Activated T-helper 1 cell treated with anti-CD3 and anti-CD28 coated beads, Interleukin-12 subunit alpha, Interleukin-12 subunit beta, Interleukin-2, Interleukin-4 antibody, amounts not matched to agents 30 ng/mL and 10 ng/mL and 1 ng/mL, durations not matched to agents 14 hours and 24 hours and 36 hours (primary cell): ENCODE results near the gene NBAS. TPM values are rescaled to one million over a fixed set of nuclear protein-coding genes. Genes with fewer than 3 reads are reported as not detected.
"Not testable (repeated sequence)": the region's sequence is repeated elsewhere in the genome, so short reads cannot be mapped to it uniquely, and the experiment has no call there.

ENCODE experiments used
- DNase-seq: peaks from one replicate; pipeline ENCODE4 v3.0.0; 2021; ENCODE audit warnings: low spot score
- H3K27ac Mint-ChIP-seq: one replicate; pipeline ENCODE4 v1.8.0; 2021; ENCODE audit warnings: mild to moderate bottlenecking, mixed read lengths
- H3K27me3 Mint-ChIP-seq: one replicate; pipeline ENCODE4 v1.8.0; 2022; ENCODE audit warnings: mild to moderate bottlenecking, moderate library complexity, mixed read lengths; ENCODE audit not compliant: insufficient read depth
- H3K36me3 Mint-ChIP-seq: one replicate; pipeline ENCODE4 v1.8.0; 2021; ENCODE audit warnings: low read depth, mixed read lengths
- H3K4me1 Mint-ChIP-seq: one replicate; pipeline ENCODE4 v1.8.0; 2021; ENCODE audit warnings: low read depth, mixed read lengths
- H3K4me3 Mint-ChIP-seq: one replicate; pipeline ENCODE4 v1.8.0; 2021; ENCODE audit warnings: mild to moderate bottlenecking, moderate library complexity, mixed read lengths
- H3K9me3 Mint-ChIP-seq: one replicate; pipeline ENCODE4 v1.8.0; 2021; ENCODE audit warnings: mixed read lengths
- intact Hi-C: fragments of 100-400 bp; cut with micrococcal nuclease; formaldehyde crosslinking; loops from one replicate; pipeline ENCODE4 v1.15.1; 2024
- total RNA-seq: library from RNA; stranded (reverse); gene quantifications from 2 replicates; pipeline ENCODE4 v1.2.3, GENCODE V29; 2022

The NBAS gene
- total RNA-seq, 1 donor from 2014 or later, result 33.6 TPM

DNA sequence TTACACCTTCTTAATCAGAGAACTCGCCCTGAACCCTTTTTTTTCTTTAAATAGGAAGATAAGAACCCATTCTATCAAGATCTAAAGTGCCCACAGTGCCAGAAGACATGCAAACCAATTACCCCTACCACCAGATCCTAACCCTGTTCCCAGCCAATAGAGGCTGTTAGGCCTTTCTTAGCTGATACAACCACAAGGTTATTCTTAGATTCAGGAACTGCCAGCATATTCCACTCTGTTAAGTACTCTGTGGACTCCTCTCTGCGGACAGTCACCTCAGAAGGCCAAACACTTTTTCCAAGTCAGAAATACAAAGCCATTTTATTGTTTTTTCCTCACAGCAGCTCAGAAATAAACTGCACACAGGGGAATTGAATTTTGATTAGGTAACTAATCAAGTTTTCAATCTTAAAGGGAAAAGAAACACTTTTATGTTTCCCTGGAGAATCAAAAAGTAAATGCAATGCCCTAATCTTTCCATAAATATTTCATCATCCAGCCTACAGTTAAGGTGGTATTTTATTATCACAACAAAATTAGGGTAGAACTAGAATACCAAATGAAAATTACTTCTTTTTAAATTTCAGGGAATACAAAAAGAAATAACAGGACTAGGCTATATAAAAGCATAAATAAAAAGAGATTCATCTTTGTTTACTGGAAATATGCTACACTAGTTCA is 111.4 kb downstream of the NBAS start:
- H3K4me1 Mint-ChIP-seq, result no peaks in the 10 kb centered on the region
- peaks cover 9% of the 10 kb centered on the region for H3K9me3 Mint-ChIP-seq
- no peak overlapping the region for H3K4me3 Mint-ChIP-seq
- peaks cover 22% of the 10 kb centered on the region for H3K36me3 Mint-ChIP-seq
- no peaks in the 10 kb centered on the region for H3K27me3 Mint-ChIP-seq
- no peak overlapping the region for H3K27ac Mint-ChIP-seq
- no peak for DNase-seq
- intact Hi-C loops, result no loop called here

DNA sequence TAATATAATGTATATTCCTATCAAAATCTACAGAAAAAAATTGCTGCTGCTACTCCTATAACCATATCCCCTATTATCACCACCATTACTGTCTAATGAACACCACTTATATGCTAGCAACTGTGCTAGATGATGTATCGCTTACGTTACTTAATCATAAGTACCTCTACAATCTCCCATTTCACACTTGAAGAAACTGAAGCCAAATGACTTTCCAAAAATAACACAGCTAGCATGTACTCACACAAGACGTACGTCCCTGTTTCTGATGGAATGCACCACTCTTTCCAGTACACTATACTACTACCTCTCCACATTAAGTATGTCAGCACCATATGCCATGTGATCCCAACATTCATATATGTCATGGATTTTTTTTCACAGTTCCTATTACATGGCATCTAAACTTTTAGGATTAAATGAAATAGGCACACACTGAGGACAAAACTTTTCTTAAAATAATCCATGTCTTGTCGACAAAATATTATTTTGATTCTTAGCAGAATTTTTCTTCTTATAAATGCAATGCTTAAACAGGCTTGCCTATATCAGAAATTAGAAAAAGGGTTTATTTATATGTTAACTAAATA is 112.8 kb downstream of the NBAS start:
- intact Hi-C loops, result no loop called here

DNA sequence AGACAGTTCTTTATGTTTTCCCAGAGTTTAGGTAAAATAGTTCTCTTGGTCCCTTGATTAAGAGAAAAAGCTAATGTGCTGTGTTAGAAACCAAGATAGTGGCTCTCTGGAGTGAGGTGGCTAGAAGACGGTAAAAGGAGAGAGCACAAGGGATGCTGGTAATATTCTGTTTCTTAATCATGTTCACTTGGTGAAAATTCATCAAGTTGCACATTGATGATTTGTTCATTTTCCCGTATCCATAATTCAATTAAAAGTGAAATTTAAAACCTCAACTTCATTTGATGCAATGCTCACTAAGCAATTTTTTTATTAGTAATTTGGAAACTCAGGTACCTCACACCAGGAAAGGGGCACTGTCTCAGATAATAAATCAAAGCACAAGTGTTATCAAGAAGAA is 113.8 kb downstream of the NBAS start:
- intact Hi-C loops, result no loop called here
- H3K27me3 Mint-ChIP-seq, result no peaks in the 10 kb centered on the region
- peaks cover 9% of the 10 kb centered on the region for H3K9me3 Mint-ChIP-seq
- H3K4me3 Mint-ChIP-seq, result no peak overlapping the region
- no peak for DNase-seq
- peaks cover 16% of the 10 kb centered on the region for H3K36me3 Mint-ChIP-seq
- no peaks in the 10 kb centered on the region for H3K4me1 Mint-ChIP-seq
- H3K27ac Mint-ChIP-seq, result no peak overlapping the region

More for the DNA sequence above, 112.8 kb downstream of the NBAS start:
- Mint-ChIP-seq H3K4me1 (no peaks in the 10 kb centered on the region), H3K9me3 (peaks cover 9% of the 10 kb centered on the region), H3K27ac (no peak overlapping the region), H3K27me3 (no peaks in the 10 kb centered on the region), H3K36me3 (peaks cover 21% of the 10 kb centered on the region), H3K4me3 (no peak overlapping the region)
- DNase-seq, result no peak

DNA sequence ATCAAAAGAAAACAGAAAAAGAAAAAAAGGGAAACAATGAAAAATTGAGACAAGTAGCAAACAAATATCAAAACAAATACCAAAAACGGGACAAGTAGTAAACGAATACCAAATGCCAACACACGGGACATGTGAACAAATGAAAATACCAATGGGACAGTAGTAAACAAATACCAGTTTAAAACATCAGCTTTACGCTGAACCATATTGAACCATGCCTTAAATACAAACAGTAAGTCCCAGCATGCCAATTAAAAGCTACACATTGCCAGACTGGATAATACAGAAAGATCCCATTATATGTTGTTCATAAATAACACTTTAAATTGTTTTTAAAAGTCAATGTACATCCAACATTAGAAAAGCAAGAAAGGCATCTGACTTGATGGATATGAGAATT is 114.2 kb downstream of the NBAS start:
- intact Hi-C loops, result no loop called here
- Mint-ChIP-seq H3K27ac (no peak overlapping the region), H3K9me3 (peaks cover 9% of the 10 kb centered on the region), H3K36me3 (peaks cover 16% of the 10 kb centered on the region), H3K4me3 (no peak overlapping the region), H3K27me3 (no peaks in the 10 kb centered on the region), H3K4me1 (no peaks in the 10 kb centered on the region)
- DNase-seq, result no peak

DNA sequence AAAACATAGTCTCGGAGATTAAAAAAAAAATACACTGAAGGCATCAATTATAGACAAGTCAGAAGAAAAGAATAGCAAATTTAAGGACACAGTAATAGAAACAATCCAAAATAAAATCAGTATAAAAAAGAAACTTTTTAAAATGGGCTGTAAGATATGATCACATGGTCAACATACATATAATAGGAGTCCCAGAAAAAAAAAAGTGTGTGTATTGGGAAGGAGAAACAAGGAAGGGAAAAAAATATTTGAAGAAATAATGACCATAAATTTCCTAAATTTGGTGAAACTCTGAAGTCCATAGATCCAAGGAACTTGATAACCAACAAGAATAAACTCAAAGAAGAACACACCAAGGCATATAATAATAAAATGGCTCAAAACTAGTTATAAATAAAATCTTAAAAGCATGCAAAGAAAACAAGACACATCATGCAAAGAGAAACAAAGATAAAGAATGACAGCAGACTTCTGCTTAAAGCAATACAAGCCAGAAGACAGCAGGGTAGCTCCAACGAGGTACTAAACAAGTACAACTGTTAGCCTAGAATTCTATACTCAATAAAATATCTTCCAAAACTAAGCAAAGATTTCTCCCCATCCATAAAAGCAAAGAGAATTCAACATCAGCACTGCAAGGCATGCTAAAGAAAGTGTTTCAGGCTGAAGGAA is 115.1 kb downstream of the NBAS start:
- no peak overlapping the region for H3K4me3 Mint-ChIP-seq
- H3K27ac Mint-ChIP-seq, result no peak overlapping the region
- DNase-seq, result no peak
- H3K4me1 Mint-ChIP-seq, result no peaks in the 10 kb centered on the region
- H3K9me3 Mint-ChIP-seq, result peaks cover 9% of the 10 kb centered on the region
- H3K36me3 Mint-ChIP-seq, result peaks cover 13% of the 10 kb centered on the region
- intact Hi-C loops, result no loop called here
- no peaks in the 10 kb centered on the region for H3K27me3 Mint-ChIP-seq

DNA sequence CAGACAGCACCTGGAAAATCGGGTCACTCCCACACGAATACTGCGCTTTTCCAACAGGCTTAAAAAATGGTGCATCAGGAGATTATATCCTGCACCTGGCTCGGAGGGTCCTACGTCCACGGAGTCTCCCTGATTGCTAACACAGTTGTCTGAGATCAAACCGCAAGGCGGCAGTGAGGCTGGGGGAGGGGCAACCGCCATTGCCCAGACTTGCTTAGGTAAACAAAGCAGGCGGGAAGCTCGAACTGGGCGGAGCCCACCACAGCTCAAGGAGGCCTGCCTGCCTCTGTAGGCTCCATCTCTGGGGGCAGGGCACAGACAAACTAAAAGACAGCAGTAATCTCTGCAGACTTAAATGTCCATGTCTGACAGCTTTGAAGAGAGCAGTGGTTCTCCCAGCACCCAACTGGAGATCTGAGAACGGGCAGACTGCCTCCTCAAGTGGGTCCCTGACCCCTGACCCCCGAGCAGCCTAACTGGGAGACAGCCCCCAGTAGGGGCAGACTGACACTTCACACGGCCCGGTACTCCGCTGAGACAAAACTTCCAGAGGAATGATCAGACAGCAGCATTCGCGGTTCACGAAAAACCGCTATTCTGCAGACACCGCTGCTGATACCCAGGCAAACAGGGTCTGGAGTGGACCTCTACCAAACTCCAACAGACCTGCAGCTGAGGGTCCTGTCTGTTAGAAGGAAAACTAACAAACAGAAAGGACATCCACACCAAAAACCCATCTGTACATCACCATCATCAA is 121.2 kb downstream of the NBAS start:
- H3K4me3 Mint-ChIP-seq, H3K27me3 Mint-ChIP-seq, H3K4me1 Mint-ChIP-seq, H3K9me3 Mint-ChIP-seq, H3K27ac Mint-ChIP-seq, intact Hi-C loops, H3K36me3 Mint-ChIP-seq, DNase-seq: not testable (repeated sequence)

DNA sequence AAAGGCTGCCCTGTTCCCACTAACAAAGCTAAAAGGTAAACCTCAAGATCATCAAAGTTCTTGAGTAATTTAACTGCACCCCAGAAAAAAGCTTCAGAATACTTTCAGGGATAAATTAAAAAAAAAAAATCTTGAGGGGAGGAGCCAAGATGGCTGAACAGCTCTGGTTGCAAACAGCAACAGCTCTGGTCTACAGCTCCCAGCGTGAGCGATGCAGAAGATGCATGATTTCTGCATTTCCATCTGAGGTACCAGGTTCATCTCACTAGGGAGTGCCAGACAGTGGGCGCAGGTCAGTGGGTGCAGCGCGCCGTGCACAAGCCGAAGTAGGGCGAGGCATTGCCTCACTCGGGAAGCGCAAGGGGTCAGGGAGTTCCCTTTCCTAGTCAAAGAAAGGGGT is 121.8 kb downstream of the NBAS start:
- H3K36me3 Mint-ChIP-seq, H3K27me3 Mint-ChIP-seq, H3K27ac Mint-ChIP-seq, intact Hi-C loops, H3K9me3 Mint-ChIP-seq, DNase-seq, H3K4me3 Mint-ChIP-seq, H3K4me1 Mint-ChIP-seq: not testable (repeated sequence)

DNA sequence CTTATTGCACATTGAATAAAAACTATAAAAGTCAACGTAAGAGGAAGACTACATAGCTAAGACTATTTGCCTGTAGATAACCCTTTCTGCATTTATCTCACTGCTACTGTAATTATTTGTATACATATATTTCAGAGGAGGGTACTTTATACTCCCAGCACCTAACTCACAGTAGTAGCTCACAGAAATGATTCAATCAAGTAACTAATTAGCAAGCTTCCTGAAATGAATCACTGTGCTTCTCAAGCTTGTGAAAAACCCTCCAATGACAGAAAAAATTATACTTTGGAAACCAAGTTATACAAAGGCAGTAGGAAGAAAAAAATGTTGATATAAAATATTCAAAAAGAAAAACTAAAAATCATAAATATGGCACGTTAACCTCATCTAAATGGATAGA is 124.9 kb downstream of the NBAS start:
- Mint-ChIP-seq H3K27me3 (no peaks in the 10 kb centered on the region), H3K9me3 (no peaks in the 10 kb centered on the region), H3K27ac (no peak overlapping the region), H3K4me3 (no peak overlapping the region), H3K36me3 (peaks cover 4% of the 10 kb centered on the region), H3K4me1 (no peaks in the 10 kb centered on the region)
- intact Hi-C loops, result no loop called here
- no peak for DNase-seq

DNA sequence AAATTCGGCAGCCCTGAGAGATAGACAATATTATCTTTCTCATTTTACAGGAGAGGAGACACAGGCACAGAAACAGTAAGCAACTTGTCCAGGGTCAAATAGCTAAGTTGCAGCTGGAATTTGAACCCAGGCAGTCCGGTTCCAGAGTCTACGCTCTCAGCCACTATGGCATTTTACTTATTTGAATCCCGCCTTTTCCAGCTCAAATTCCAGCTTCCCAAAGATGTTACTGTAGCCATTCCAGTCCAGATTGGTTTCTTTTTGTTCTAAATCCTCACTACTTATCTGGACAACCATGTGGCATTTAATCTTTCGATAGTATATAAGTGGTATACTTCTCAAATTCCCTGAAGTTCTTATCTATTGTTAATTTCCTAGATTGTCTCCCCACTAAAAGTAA is 125.7 kb downstream of the NBAS start:
- no peak for DNase-seq
- Mint-ChIP-seq H3K27ac (no peak overlapping the region), H3K27me3 (no peaks in the 10 kb centered on the region), H3K36me3 (peaks cover 4% of the 10 kb centered on the region), H3K9me3 (no peaks in the 10 kb centered on the region), H3K4me1 (no peaks in the 10 kb centered on the region), H3K4me3 (no peak overlapping the region)
- intact Hi-C loops, result no loop called here

DNA sequence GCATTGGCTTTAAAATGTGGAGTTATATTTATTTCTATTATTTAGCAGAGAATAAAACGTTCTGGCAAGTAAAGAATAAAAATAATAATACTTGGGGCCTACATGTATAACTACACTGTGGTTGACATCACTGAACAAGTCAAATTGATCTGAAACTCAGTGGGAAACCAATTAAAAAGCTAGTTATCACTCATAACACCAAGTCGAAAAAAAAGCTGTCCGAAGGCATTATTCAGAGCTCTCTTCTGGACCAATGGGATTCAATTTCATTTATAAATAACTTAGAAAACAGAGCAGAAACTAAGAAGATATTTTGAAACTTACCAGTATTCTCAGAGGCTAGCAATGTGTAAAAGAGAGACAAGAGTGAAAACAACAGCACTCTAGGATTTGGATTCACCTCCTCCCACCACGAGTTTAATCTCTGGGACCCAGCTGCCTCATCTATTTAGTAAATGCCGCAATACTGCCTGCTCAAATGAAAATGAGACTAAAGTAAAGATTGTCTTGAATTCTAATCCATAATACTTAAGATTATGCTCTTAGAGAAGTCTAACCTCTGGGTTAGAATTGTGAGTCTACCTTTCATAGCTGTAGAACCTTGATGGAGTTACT is 128.4 kb downstream of the NBAS start:
- intact Hi-C loops, result no loop called here
- Mint-ChIP-seq H3K36me3 (peaks cover 4% of the 10 kb centered on the region), H3K9me3 (no peaks in the 10 kb centered on the region), H3K4me1 (no peaks in the 10 kb centered on the region), H3K27ac (no peak overlapping the region), H3K27me3 (no peaks in the 10 kb centered on the region), H3K4me3 (no peak overlapping the region)
- no peak for DNase-seq

DNA sequence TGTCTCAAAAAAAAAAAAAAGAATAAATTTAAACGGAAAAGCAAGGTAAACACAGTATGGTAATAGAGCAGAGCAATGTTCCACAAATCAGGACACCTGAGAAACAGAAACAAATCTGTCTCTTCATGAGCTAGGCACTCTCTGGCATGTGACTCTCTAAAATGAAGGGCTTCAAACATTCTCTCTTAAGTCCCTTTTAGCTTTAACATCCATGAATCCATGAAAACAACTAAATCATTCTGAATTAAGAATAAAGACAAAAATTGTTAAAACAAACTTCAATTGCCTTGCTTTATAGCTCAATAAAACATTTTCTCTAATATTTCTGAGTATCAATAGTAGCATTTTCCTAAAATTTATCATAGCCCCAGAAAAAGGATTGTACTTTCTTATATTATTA is 132.1 kb downstream of the NBAS start:
- intact Hi-C loops, result no loop called here
- H3K27ac Mint-ChIP-seq, result no peak overlapping the region
- H3K4me3 Mint-ChIP-seq, result no peak overlapping the region
- DNase-seq, result no peak
- H3K36me3 Mint-ChIP-seq, result no peaks in the 10 kb centered on the region
- H3K27me3 Mint-ChIP-seq, result no peaks in the 10 kb centered on the region
- no peaks in the 10 kb centered on the region for H3K4me1 Mint-ChIP-seq
- no peaks in the 10 kb centered on the region for H3K9me3 Mint-ChIP-seq

DNA sequence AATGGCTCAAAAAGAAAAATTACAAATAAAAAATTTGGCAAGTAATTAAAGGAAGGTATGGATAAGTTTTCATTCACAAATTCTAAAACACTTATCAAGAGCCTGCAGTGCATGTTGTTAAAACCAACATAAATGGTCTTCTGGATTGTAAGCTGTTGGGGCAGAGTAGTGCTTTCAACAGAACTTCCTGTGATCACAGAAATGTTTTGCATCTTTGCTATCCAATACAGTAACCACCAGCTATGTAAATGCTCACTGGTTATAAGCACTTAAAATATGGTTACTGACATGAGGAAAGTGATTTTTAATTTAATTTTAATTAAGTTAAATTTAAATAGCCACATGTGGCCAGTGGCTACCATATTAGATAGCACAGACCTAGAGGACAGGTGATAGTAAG is 133.1 kb downstream of the NBAS start:
- Mint-ChIP-seq H3K27me3 (no peaks in the 10 kb centered on the region), H3K4me3 (no peak overlapping the region), H3K9me3 (no peaks in the 10 kb centered on the region), H3K27ac (no peak overlapping the region), H3K4me1 (no peaks in the 10 kb centered on the region), H3K36me3 (no peaks in the 10 kb centered on the region)
- no peak for DNase-seq
- intact Hi-C loops, result no loop called here

DNA sequence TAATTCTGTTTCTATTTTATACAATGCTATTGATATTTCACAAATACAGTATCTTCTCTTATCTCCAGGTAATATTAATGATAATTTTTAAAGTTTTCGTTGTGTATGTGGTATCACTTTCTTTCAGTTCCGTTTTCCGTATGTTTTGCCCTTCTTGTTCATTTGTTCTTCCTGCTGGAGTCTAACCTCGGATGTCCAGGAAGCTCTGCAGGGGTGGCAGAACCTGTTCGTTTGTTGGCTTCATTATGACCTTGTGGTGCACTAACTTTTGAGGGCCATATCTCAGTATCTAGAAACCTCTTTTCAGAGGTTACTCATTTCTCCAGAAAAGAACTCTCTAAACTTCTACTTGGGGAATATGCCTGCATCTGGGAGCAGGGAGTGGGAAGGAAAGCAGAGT is 134.5 kb downstream of the NBAS start:
- Mint-ChIP-seq H3K36me3 (no peaks in the 10 kb centered on the region), H3K9me3 (no peaks in the 10 kb centered on the region), H3K27me3 (no peaks in the 10 kb centered on the region), H3K4me1 (no peaks in the 10 kb centered on the region), H3K27ac (no peak overlapping the region), H3K4me3 (no peak overlapping the region)
- intact Hi-C loops, result no loop called here
- DNase-seq, result no peak
